IMR-90 (cell line): Measurements from ENCODE around the gene DPYSL5.

Source experiments
- BHLHE40 ChIP-seq: fragments of 150-350 bp; IDR thresholded peaks from 2 replicates; pipeline ENCODE4 v1.6.1; 2016; ENCODE audit warnings: mild to moderate bottlenecking, low read depth, low read length
- CEBPB ChIP-seq: IDR thresholded peaks from 2 replicates; pipeline ENCODE4 v1.6.1; 2012; ENCODE audit warnings: low read depth, low read length, improper control_type of control experiment
- CTCF ChIP-seq: conservative IDR thresholded peaks from 2 replicates; pipeline ENCODE4 v1.5.1; 2012; ENCODE audit warnings: mild to moderate bottlenecking, low read depth, low read length, improper control_type of control experiment
- ELK1 ChIP-seq: fragments of 150-350 bp; IDR thresholded peaks from 2 replicates; pipeline ENCODE4 v1.6.1; 2016; ENCODE audit warnings: low read depth, mild to moderate bottlenecking, low read length, moderate library complexity, borderline replicate concordance
- MAFK ChIP-seq: IDR thresholded peaks from 2 replicates; pipeline ENCODE4 v1.6.1; 2012; ENCODE audit warnings: low read depth, low read length, improper control_type of control experiment
- MAZ ChIP-seq: IDR thresholded peaks from 2 replicates; pipeline ENCODE4 v1.6.1; 2012; ENCODE audit warnings: low read depth, mild to moderate bottlenecking, low read length, improper control_type of control experiment, moderate library complexity, borderline replicate concordance
- MXI1 ChIP-seq: IDR thresholded peaks from 2 replicates; pipeline ENCODE4 v1.6.1; 2012; ENCODE audit warnings: low read depth, mild to moderate bottlenecking, low read length, moderate library complexity, borderline replicate concordance
- POLR2A ChIP-seq: IDR thresholded peaks from 2 replicates; pipeline ENCODE4 v1.6.1; 2012; ENCODE audit warnings: mild to moderate bottlenecking, low read depth, low read length
- RAD21 ChIP-seq: IDR thresholded peaks from 2 replicates; pipeline ENCODE4 v1.6.1; 2012; ENCODE audit warnings: low read length, improper control_type of control experiment
- RCOR1 ChIP-seq: IDR thresholded peaks from 2 replicates; pipeline ENCODE4 v1.6.1; 2012; ENCODE audit warnings: mild to moderate bottlenecking, low read length, improper control_type of control experiment; ENCODE audit not compliant: insufficient replicate concordance
- SMC3 ChIP-seq: fragments of 150-350 bp; IDR thresholded peaks from 2 replicates; pipeline ENCODE4 v1.6.1; 2016; ENCODE audit warnings: low read depth, mild to moderate bottlenecking, antibody characterized with exemption, low read length, moderate library complexity
- USF2 ChIP-seq: fragments of 150-350 bp; IDR thresholded peaks from 2 replicates; pipeline ENCODE4 v1.6.1; 2017; ENCODE audit warnings: mild to moderate bottlenecking, antibody characterized with exemption, low read length, low read depth

GRCh38 chr2:26850000-26850431, 2.1 kb downstream of the DPYSL5 start:
- no peak for TF ChIP-seq CTCF
- TF ChIP-seq CEBPB: no peak
- no peak for TF ChIP-seq POLR2A
- TF ChIP-seq RCOR1: no peak
- TF ChIP-seq SMC3: no peak
- TF ChIP-seq MXI1: no peak
- no peak for TF ChIP-seq RAD21
- no peak for TF ChIP-seq ELK1
- TF ChIP-seq USF2: no peak
- TF ChIP-seq BHLHE40: no peak
- no peak for TF ChIP-seq MAFK
- no peak for TF ChIP-seq MAZ
